ENCODE data around the gene TMEM248.

The TMEM248 gene

GRCh38 chr7:66929935-66930334 lies 8.9 kb downstream of the TMEM248 start:
- Histone ChIP-seq H3K79me2 (ENCODE audit: low read length) (peaks cover 99% of the 10 kb centered on the region), H3K36me3 (replicated peaks; ENCODE audit: low read depth, low read length) (peaks cover 35% of the 10 kb centered on the region)
- TF ChIP-seq CTCF (IDR thresholded peaks at IDR 0.05; ENCODE audit: low read depth, low read length) = no peak
- TF ChIP-seq EZH2phosphoT487 (IDR thresholded peaks at IDR 0.05; ENCODE audit: low read depth) = no peak

GRCh38 chr7:66930341-66930740 lies 9.3 kb downstream of the TMEM248 start:
- no peaks in the 10 kb centered on the region for H3K9me3 ChIP-seq (ENCODE audit: insufficient read depth, low read length)
- H3K79me2 ChIP-seq (ENCODE audit: low read length) = peaks cover 99% of the 10 kb centered on the region
- H3K27ac ChIP-seq (ENCODE audit: low read length) = no peak overlapping the region
- no peaks in the 10 kb centered on the region for H3K4me1 ChIP-seq (ENCODE audit: low read length)
- no peak overlapping the region for H3K9ac ChIP-seq (ENCODE audit: low read length)
- peaks cover 31% of the 10 kb centered on the region for H3K36me3 ChIP-seq (replicated peaks; ENCODE audit: low read depth, low read length)
- peaks cover 57% of the 10 kb centered on the region for H4K20me1 ChIP-seq (ENCODE audit: insufficient read depth, low read length)
- H2AFZ ChIP-seq (ENCODE audit: low read depth, low read length) = no peak overlapping the region
- H3K4me2 ChIP-seq (ENCODE audit: low read length) = no peak overlapping the region
- TF ChIP-seq EZH2phosphoT487 (IDR thresholded peaks at IDR 0.05; ENCODE audit: low read depth) (no peak), CTCF (IDR thresholded peaks at IDR 0.05; ENCODE audit: low read depth, low read length) (no peak)
- H3K27me3 ChIP-seq (ENCODE audit: low read depth, low read length) = no peaks in the 10 kb centered on the region
- no peak overlapping the region for H3K4me3 ChIP-seq (ENCODE audit: low read length)

More at GRCh38 chr7:66929935-66930334, 8.9 kb downstream of the TMEM248 start:
- H3K27me3 ChIP-seq (ENCODE audit: low read depth, low read length) = no peaks in the 10 kb centered on the region
- peaks cover 54% of the 10 kb centered on the region for H4K20me1 ChIP-seq (ENCODE audit: insufficient read depth, low read length)
- no peak overlapping the region for H2AFZ ChIP-seq (ENCODE audit: low read depth, low read length)
- H3K4me1 ChIP-seq (ENCODE audit: low read length) = no peaks in the 10 kb centered on the region
- no peak overlapping the region for H3K4me3 ChIP-seq (ENCODE audit: low read length)
- no peak overlapping the region for H3K9ac ChIP-seq (ENCODE audit: low read length)
- no peak overlapping the region for H3K27ac ChIP-seq (ENCODE audit: low read length)
- no peaks in the 10 kb centered on the region for H3K9me3 ChIP-seq (ENCODE audit: insufficient read depth, low read length)
- no peak overlapping the region for H3K4me2 ChIP-seq (ENCODE audit: low read length)

DNA sequence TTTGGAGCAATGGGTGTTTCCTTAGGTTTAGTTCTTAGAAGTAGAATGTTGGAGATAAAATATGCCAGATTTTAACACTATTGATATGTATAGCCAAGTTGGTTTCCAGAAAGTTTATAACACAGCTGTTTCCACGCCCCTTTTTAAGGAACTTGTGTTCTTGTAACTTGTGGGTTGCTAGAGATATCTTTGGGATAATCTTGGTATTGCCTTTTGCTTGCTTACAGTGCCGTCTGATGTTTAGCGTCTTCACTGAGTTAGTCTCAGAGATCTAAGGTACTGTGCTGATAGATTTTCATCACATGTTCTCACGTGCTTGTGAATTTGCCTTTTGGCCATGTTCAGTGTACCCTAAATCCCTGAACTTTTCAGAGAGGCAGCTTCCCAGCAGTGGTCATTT lies 12.4 kb downstream of the TMEM248 start:
- TF ChIP-seq EZH2phosphoT487 (IDR thresholded peaks at IDR 0.05; ENCODE audit: low read depth) (no peak), CTCF (IDR thresholded peaks at IDR 0.05; ENCODE audit: low read depth, low read length) (no peak)
- Histone ChIP-seq H3K4me1 (ENCODE audit: low read length) (peaks cover 5% of the 10 kb centered on the region; the same call in 1 of the 2 replicates), H3K27me3 (ENCODE audit: low read depth, low read length) (no peaks in the 10 kb centered on the region), H3K27ac (ENCODE audit: low read length) (no peak overlapping the region), H3K4me3 (ENCODE audit: low read length) (no peak overlapping the region), H3K36me3 (replicated peaks; ENCODE audit: low read depth, low read length) (peaks cover 10% of the 10 kb centered on the region), H2AFZ (ENCODE audit: low read depth, low read length) (no peak overlapping the region), H3K4me2 (ENCODE audit: low read length) (no peak overlapping the region), H3K79me2 (ENCODE audit: low read length) (peaks cover 99% of the 10 kb centered on the region), H3K9ac (ENCODE audit: low read length) (no peak overlapping the region), H4K20me1 (ENCODE audit: insufficient read depth, low read length) (peaks cover 65% of the 10 kb centered on the region), H3K9me3 (ENCODE audit: insufficient read depth, low read length) (no peaks in the 10 kb centered on the region)

DNA sequence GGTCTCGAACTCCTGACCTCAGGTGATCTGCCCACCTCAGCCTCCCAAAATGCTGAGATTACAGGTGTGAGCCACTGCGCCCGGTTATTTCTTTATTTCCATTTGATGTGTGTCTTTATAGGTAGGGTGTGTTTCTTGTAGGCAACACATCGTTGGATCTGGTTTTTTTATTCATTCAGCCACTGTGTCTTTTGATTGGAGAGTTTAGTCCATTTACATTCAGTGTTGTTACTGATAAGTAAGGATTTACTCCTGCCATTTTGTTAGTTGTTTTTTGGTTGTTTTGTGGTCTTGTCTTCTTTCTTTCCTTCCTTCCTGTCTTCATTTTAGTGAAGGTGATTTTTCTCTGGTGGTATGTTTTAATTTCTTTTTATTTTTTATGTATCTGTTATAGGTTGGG lies 16.9 kb downstream of the TMEM248 start:
- Histone ChIP-seq H3K9me3 (ENCODE audit: insufficient read depth, low read length) (no peaks in the 10 kb centered on the region), H3K79me2 (ENCODE audit: low read length) (peaks cover 88% of the 10 kb centered on the region), H3K36me3 (replicated peaks; ENCODE audit: low read depth, low read length) (peaks cover 16% of the 10 kb centered on the region), H4K20me1 (ENCODE audit: insufficient read depth, low read length) (peaks cover 57% of the 10 kb centered on the region), H3K9ac (ENCODE audit: low read length) (no peak overlapping the region), H3K27me3 (ENCODE audit: low read depth, low read length) (no peaks in the 10 kb centered on the region), H3K4me2 (ENCODE audit: low read length) (no peak overlapping the region), H3K4me3 (ENCODE audit: low read length) (no peak overlapping the region), H2AFZ (ENCODE audit: low read depth, low read length) (no peak overlapping the region), H3K27ac (ENCODE audit: low read length) (no peak overlapping the region), H3K4me1 (ENCODE audit: low read length) (peaks cover 5% of the 10 kb centered on the region; the same call in 1 of the 2 replicates)
- TF ChIP-seq EZH2phosphoT487 (IDR thresholded peaks at IDR 0.05; ENCODE audit: low read depth) (no peak), CTCF (IDR thresholded peaks at IDR 0.05; ENCODE audit: low read depth, low read length) (no peak)
